Skeletal muscle tissue (tissue), 4 donors: ENCODE measurements around the gene CDK5RAP3. TPM values are rescaled to one million over a fixed set of nuclear protein-coding genes. Genes with fewer than 3 reads are reported as not detected.

Source experiments
- H3K27ac ChIP-seq: one replicate; pipeline ENCODE4 v1.7.0; 2013; ENCODE audit warnings: mild to moderate bottlenecking, low read depth, low read length, inconsistent platforms
- H3K27me3 ChIP-seq, 3 donors: one replicate each; pipeline ENCODE4 v1.7.0; 2013; ENCODE audit warnings: low read length in 3 of 3; ENCODE audit not compliant: control insufficient read depth in 3 of 3, insufficient read depth in 3 of 3
- H3K36me3 ChIP-seq, 3 donors: one replicate each; pipeline ENCODE4 v1.7.0; 2013; ENCODE audit warnings: low read length in 3 of 3; ENCODE audit not compliant: control insufficient read depth in 3 of 3, insufficient read depth in 3 of 3
- H3K4me1 ChIP-seq, 3 donors: one replicate each; pipeline ENCODE4 v1.7.0; 2013; ENCODE audit warnings: low read length in 3 of 3, mild to moderate bottlenecking in 3 of 3; ENCODE audit not compliant: control insufficient read depth in 3 of 3, insufficient read depth in 3 of 3
- H3K4me3 ChIP-seq, 3 donors: one replicate each; pipeline ENCODE4 v1.7.0; 2013; ENCODE audit warnings: low read length in 3 of 3
- H3K9ac ChIP-seq, 3 donors: one replicate each; pipeline ENCODE4 v1.7.0; 2013; ENCODE audit warnings: low read length in 3 of 3, mild to moderate bottlenecking in 3 of 3, moderate library complexity in 2 of 3, low read depth in 1 of 3
- H3K9me3 ChIP-seq, 3 donors: one replicate each; pipeline ENCODE4 v1.7.0; 2013; ENCODE audit warnings: low read length in 3 of 3; ENCODE audit not compliant: control insufficient read depth in 3 of 3
- total RNA-seq: library from RNA; depleted of rRNA; stranded (reverse); fragments of >200 nt; gene quantifications from one replicate; pipeline ENCODE4 v1.2.3, GENCODE V29; 2014
- donor health status: Osteomylitis.

Gene CDK5RAP3
- total RNA-seq, 1 donor from 2014 or later: 59.0 TPM

- H3K4me1 ChIP-seq: peaks cover 3 to 10% (median 3%) of the 10 kb centered on the region in 3 donors
- no peak overlapping the region for H3K27ac ChIP-seq
- no peak overlapping the region for H3K9ac ChIP-seq
- no peak overlapping the region for H3K4me3 ChIP-seq
- no peaks in the 10 kb centered on the region for H3K9me3 ChIP-seq
- H3K36me3 ChIP-seq: peaks cover 0 to 3% (median 2%) of the 10 kb centered on the region in 3 donors
- H3K27me3 ChIP-seq: no peaks in the 10 kb centered on the region
Observed at GRCh38 chr17:47935961-47936360, 35.0 kb upstream of the CDK5RAP3 start.

GRCh38 chr17:47937941-47938340 lies 33.0 kb upstream of the CDK5RAP3 start:
- Histone ChIP-seq H3K4me3 (no peak overlapping the region), H3K36me3 (peaks cover 0 to 1% (median under 1%) of the 10 kb centered on the region in 3 donors), H3K4me1 (peaks cover 13 to 23% (median 14%) of the 10 kb centered on the region in 3 donors), H3K27ac (no peak overlapping the region), H3K9ac (no peak overlapping the region), H3K27me3 (no peaks in the 10 kb centered on the region), H3K9me3 (no peaks in the 10 kb centered on the region)

GRCh38 chr17:47941246-47942095 lies 29.4 kb upstream of the CDK5RAP3 start, which contains the start of gene PNPO:
PNPO (plus strand) TSS chr17:47941571; CDS start chr17:47941676, 105 bp downstream.
- H3K27me3 ChIP-seq: no peaks in the 10 kb centered on the region
- H3K9ac ChIP-seq: peak within 1 kb of the TSS; percentile 86 to 94 (median 86)
- H3K9me3 ChIP-seq: no peaks in the 10 kb centered on the region
- H3K36me3 ChIP-seq: peaks cover 13 to 29% (median 16%) of the 10 kb centered on the region in 3 donors
- H3K4me1 ChIP-seq: peaks cover 14 to 37% (median 17%) of the 10 kb centered on the region in 3 donors
- H3K4me3 ChIP-seq: peak within 1 kb of the TSS; percentile 87 to 94 (median 90)
- H3K27ac ChIP-seq: peak within 1 kb of the TSS; percentile 85

- peaks cover 13 to 29% (median 16%) of the 10 kb centered on the region in 3 donors for H3K36me3 ChIP-seq
- peak overlapping the region; percentile 86 to 94 (median 86) for H3K9ac ChIP-seq
- H3K27me3 ChIP-seq: no peaks in the 10 kb centered on the region
- peak overlapping the region; percentile 87 to 94 (median 90) for H3K4me3 ChIP-seq
- no peaks in the 10 kb centered on the region for H3K9me3 ChIP-seq
- peaks cover 14 to 40% (median 20%) of the 10 kb centered on the region in 3 donors for H3K4me1 ChIP-seq
- peak overlapping the region; percentile 85 for H3K27ac ChIP-seq
Observed at GRCh38 chr17:47942096-47942510, 28.8 kb upstream of the CDK5RAP3 start.

GRCh38 chr17:47942568-47942967 lies 28.3 kb upstream of the CDK5RAP3 start:
- H3K4me3 ChIP-seq: peak overlapping the region; percentile 87 to 94 (median 90)
- H3K9ac ChIP-seq: peak overlapping the region in 2 of 3 donors; percentile 86 to 94
- peaks cover 14 to 40% (median 20%) of the 10 kb centered on the region in 3 donors for H3K4me1 ChIP-seq
- no peaks in the 10 kb centered on the region for H3K9me3 ChIP-seq
- peaks cover 13 to 29% (median 16%) of the 10 kb centered on the region in 3 donors for H3K36me3 ChIP-seq
- no peaks in the 10 kb centered on the region for H3K27me3 ChIP-seq
- peak overlapping the region; percentile 85 for H3K27ac ChIP-seq

- no peak overlapping the region for H3K4me3 ChIP-seq
- no peaks in the 10 kb centered on the region for H3K27me3 ChIP-seq
- H3K9ac ChIP-seq: peak overlapping the region in 1 of 3 donors; percentile 3
- H3K9me3 ChIP-seq: no peaks in the 10 kb centered on the region
- H3K36me3 ChIP-seq: peaks cover 13 to 29% (median 16%) of the 10 kb centered on the region in 3 donors
- peaks cover 30 to 54% (median 36%) of the 10 kb centered on the region in 3 donors for H3K4me1 ChIP-seq
- H3K27ac ChIP-seq: no peak overlapping the region
Observed at GRCh38 chr17:47945080-47945479, 25.8 kb upstream of the CDK5RAP3 start.

GRCh38 chr17:47945529-47946508 lies 25.1 kb upstream of the CDK5RAP3 start:
- Histone ChIP-seq H3K27me3 (no peaks in the 10 kb centered on the region), H3K4me1 (peaks cover 29 to 48% (median 34%) of the 10 kb centered on the region in 3 donors), H3K9ac (peak overlapping the region in 2 of 3 donors; percentile 16 to 35)

GRCh38 chr17:47946516-47946915 lies 24.4 kb upstream of the CDK5RAP3 start:
- Histone ChIP-seq H3K9me3 (no peaks in the 10 kb centered on the region), H3K4me1 (peaks cover 25 to 45% (median 31%) of the 10 kb centered on the region in 3 donors), H3K27me3 (no peaks in the 10 kb centered on the region), H3K27ac (peak overlapping the region; percentile 73), H3K9ac (peak overlapping the region in 2 of 3 donors; percentile 33 to 35), H3K4me3 (no peak overlapping the region), H3K36me3 (peaks cover 13 to 29% (median 16%) of the 10 kb centered on the region in 3 donors)

More at GRCh38 chr17:47945529-47946508, 25.1 kb upstream of the CDK5RAP3 start:
- Histone ChIP-seq H3K36me3 (peaks cover 13 to 29% (median 16%) of the 10 kb centered on the region in 3 donors), H3K9me3 (no peaks in the 10 kb centered on the region), H3K4me3 (no peak overlapping the region), H3K27ac (peak overlapping the region; percentile 73)

GRCh38 chr17:47946929-47947397 lies 23.9 kb upstream of the CDK5RAP3 start:
- Histone ChIP-seq H3K27ac (peak overlapping the region; percentile 73), H3K36me3 (peaks cover 13 to 29% (median 16%) of the 10 kb centered on the region in 3 donors), H3K4me3 (no peak overlapping the region), H3K27me3 (no peaks in the 10 kb centered on the region), H3K9ac (peak overlapping the region in 2 of 3 donors; percentile 33 to 35), H3K4me1 (peaks cover 24 to 43% (median 30%) of the 10 kb centered on the region in 3 donors), H3K9me3 (no peaks in the 10 kb centered on the region)
